HG02623 (cell line): ENCODE data around the gene ABI2.
"Not testable (repeated sequence)": the region's sequence is repeated elsewhere in the genome, so short reads cannot be mapped to it uniquely, and the experiment has no call there.

Experiments
- ATAC-seq: cut with Tn5 transposase; IDR thresholded peaks from one replicate; pipeline ENCODE4 v1.9.1; 2021; ENCODE audit warnings: moderate library complexity; ENCODE audit not compliant: unreplicated experiment

Gene ABI2

DNA sequence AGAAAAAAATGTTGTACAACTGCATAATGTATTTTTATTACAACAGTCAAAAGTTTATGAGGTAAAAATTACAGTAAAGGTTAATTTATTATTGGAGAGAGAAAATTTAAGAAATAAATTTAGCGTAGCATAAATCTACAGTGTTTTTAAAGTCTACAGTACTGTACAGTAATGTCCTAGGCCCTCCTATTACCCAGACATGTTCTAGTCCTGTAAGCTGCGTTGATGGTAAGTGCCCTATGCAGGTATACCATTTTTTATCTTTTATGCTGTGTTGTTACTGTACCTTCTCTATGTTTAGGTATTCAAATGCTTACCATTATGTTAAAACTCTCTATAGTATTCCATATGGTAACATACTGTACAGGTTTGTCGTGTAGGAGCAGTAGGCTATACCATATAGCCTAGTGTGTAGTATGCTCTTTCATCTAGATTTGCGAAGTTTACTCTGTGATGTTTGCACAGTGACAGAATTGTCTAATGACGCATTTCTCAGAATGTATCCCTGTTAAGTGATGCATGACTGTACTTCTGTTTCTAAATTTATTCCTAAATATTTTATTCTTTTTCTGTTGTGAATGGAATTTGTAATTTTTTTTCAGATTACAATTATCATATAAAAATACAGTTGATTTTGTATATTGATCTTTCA is 24.5 kb downstream of the ABI2 start:
- no peak for ATAC-seq

DNA sequence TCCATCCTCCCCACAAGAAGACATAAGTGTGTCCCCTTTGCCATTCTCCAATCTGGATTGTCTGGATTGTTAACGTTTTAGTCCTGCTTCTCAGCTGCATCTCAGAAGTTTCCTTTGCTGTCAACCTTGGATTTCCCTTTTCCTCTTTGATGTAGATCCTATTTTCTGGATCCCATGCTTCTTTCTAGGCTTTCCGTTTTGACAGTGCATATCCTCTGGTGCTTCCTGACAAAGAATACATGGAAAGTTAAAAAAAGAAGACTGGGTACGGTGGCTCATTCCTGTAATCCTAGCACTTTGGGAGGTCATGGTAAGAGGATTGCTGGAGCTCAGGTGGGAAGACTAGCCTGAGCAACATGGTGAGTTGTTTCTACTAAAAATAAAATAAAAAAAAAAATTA is 26.8 kb downstream of the ABI2 start:
- no peak for ATAC-seq

DNA sequence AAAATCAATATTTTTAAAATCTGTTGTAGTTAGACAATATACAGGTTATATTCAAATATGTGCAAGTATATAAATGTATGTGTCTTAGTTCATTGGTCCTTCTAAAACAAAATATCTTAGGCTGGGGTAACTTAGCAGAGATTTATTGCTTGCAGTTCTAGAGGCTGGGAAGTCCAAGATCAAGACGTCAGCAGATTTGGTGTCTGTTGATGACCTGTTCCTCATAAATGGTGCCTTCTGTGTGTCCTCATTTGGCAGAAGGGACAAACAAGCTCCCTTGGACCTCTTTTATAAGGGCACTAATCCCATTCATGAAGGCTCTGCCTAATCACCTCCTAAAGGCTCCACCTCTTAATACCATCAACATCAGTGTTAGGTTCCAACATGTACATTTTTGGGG is 31.3 kb downstream of the ABI2 start:
- ATAC-seq, result no peak

DNA sequence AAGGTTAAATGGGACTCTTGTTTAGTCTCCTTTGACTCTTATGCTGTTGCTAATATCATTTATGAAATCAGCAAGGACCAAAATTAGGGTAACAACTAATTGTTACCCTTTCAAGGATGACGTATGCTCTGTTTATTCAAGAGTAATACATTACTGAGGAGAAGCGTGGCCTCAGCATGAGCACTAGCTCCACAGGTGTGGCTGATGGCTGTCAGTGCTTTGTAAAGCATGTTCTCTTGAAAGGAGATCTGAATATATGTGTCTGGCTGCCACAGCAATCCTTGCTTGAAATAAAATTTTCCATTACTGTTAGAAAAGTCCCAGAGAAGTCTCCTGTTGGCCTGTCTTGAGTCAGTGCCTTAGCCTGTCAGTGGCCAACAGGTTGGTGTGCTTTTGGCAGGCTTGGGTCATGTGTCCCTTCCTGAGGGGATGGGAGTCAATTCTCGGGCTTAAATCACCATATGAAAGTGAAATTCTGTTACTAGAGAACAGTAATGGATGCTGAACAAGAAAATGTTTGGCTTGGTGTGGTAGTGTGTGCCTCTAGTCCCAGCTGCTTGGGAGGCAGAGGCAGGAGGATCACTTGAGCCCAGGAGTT is 32.7 kb downstream of the ABI2 start:
- no peak for ATAC-seq

DNA sequence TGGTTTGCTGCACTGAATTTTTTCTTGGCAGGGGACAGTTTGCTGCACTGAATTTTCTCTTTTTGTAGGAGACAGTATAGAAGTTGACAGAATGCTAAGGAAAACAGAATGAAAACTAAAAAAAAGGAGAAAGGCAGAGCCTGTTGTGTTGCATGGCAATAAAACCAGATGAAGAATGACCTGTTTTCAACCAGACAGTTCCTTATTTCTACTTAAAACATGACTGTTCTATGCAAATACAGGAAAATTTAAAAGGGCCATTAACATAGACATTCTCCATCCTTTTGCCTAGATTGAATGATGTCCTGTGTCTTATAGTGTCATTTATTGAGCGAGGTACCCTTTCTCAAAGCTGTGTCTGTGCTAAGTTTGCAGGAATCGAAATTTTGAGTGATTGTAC is 33.3 kb downstream of the ABI2 start:
- ATAC-seq, result no peak

DNA sequence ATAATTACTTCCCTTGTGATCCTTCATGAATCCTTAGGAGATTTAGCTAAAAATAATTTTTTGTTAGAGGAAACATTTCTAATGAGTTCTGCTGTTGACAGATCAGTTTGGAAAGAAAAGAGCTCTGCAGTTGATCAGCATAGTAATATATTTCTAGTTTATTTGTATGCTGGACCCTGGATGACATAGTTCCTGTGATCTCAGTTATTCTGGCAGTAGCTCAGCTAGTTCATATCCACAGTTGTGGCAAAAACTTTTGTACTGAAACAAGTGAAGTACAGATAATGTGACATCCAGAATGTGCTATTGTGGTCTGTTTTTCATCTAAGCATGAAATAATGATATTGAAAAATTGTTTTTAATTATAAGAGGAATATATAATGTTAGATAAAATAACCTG is 33.7 kb downstream of the ABI2 start:
- ATAC-seq, result no peak

DNA sequence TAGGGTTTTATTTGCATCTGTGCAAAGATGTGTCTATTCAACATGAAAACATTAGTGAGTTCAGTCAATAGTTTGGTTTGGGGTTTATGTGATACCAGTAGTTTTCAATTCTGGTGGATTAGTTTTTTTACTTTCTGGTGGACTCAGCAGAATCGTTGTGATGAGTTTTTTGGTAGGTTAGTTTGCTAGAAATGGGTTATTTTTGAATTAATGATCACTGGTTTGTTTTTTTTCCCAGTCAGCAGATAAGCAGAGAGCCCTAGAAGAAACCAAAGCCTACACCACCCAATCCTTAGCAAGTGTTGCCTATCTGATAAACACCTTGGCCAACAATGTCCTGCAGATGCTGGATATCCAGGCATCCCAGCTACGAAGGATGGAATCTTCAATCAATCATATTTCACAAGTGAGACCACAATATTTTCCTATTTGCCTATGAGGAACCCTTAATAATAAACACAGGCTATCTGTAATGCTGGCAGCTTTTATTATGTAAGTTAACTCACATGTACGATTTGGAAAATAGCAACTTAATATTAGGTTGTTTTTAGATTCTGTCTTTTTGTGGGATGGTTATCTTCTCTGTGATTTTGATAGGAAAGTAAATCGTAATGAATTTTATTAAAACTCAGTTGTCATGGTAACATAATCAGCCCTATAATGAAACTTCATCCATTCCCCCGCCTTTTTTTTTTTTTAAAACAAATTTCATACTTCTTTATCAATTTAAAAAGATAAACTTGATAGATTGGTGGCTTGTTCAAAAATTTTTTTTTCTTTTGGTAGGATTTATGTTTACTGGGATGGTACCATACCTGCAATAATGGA is 38.7 kb downstream of the ABI2 start:
- no peak for ATAC-seq

DNA sequence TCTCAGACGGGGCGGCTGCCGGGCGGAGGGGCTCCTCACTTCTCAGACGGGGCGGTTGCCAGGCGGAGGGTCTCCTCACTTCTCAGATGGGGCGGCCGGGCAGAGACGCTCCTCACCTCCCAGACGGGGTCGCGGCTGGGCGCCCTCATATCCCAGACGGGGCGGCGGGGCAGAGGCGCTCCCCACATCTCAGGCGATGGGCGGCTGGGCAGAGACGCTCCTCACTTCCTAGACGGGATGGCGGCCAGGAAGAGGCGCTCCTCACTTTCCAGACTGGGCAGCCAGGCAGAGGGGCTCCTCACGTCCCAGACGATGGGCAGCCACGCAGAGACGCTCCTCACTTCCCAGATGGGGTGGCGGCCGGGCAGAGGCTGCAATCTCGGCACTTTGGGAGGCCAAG is 44.5 kb downstream of the ABI2 start:
- ATAC-seq, result not testable (repeated sequence)

DNA sequence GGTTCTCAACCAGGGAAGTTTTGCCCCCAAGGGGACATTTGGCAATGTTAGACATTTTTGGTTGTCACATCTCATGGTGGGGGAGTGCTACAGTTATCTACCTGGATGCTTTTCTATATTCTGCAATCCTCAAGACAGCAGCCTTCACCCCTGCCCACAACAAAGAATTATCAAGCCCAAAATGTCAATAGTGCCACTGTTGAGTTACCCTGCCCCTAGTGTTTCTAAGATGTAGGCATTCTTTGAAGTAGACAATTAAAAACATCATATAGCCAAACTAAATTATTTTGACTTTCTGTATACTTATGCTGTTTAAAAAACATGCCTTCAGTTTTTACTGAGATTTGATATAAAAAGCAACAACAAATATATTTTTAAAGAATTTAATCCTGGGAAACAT is 48.0 kb downstream of the ABI2 start:
- ATAC-seq, result no peak

DNA sequence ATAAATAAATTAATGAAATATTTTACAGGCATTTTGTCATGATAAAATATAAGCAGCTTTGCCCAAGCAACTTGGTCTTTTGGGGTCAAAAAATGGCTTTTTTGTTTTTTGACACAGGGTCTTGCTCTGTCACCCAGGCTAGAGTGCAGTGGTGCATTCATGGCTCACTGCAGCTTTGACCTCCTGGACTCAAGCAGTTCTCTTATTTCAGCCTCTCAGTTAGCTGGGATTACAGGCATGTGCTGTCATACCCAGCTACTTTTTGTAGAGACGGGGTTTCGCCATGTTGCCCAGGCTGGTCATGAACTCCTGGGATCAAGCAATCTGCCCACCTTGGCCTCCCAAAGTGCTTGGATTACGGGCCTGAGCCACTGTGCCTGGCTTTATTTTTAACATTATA is 51.0 kb downstream of the ABI2 start:
- no peak for ATAC-seq

DNA sequence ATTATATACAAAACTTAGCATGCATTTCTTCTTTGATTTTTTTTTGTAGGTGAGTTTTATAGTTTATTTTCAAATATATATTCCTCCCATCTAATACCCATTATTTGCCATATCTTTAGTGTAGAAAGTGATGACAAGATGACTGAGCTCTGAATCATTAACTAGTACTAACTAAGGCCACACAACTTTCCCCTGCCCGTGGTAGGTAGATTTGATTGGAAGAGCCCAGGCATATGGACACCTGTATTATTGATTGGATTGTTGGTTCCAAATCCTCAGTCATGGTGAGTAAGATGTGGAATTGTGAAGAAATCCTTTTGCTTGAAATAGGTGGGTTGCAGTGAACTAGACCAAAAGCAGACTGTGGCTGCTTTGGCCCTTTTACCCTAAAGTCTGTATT is 54.8 kb downstream of the ABI2 start:
- ATAC-seq, result no peak

DNA sequence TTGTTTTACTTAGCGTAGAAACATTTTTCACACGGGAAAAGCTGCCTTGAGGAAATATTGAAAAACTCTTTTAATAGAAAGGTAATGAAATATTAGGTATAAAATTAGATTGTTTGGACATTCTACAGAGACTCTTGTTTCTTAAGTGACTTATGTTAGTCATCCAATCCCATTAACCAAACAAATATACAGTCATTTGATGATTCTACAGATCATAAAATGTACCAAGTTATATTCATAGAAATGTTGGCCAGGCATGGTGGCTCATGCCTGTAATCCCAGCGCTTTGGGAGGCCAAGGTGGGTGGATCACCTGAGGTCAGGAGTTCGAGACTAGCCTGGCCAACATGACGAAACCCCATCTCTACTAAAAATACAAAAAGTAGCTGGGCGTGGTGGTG is 60.0 kb downstream of the ABI2 start:
- ATAC-seq, result not testable (repeated sequence)

DNA sequence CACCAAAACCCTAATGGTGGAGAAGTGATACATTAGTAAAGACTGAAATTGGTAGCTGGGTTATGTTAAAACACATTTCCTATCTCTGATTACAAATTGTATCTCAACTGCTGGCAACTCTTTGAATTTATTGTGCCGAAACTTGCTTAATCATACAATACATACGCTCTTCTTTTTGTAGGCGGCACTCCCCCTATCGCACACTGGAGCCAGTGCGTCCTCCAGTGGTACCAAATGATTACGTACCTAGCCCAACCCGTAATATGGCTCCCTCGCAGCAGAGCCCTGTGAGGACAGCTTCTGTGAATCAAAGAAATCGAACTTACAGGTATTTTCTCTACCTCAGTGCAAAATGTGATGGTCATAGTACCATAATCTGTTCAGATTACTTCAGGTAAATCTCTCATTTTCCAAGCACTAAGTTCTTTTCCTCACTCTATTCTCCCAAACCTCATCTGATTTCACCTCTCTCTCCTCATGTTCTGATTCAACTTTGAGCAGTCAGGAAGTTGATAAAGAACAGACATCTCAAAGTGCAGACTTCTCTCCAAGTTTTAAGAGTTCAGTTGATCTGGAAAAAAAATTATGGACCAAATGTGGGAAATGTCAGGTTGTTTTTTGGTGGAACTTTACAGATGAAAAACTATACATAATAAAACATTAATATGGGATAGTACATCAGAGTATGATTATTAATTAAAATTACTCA is 66.5 kb downstream of the ABI2 start:
- ATAC-seq, result no peak

DNA sequence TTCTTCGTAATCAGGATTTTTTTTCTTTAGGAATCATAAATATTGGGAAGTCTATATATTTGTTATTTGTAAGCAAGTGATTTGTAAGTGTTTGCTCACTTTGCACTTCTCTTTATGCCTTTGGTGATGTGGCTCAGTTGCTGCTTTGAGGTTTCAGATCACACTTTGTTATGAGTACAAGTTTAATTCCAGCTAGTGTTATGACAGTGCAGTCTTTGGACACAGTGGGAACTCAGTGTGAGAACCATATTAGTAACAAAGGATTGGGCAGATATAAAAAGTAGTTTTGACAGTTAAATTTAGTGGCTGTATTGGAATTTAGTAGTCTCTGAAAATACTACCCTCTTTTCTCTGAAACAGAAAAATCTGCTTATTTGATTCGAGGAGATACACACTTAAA is 67.7 kb downstream of the ABI2 start:
- no peak for ATAC-seq

DNA sequence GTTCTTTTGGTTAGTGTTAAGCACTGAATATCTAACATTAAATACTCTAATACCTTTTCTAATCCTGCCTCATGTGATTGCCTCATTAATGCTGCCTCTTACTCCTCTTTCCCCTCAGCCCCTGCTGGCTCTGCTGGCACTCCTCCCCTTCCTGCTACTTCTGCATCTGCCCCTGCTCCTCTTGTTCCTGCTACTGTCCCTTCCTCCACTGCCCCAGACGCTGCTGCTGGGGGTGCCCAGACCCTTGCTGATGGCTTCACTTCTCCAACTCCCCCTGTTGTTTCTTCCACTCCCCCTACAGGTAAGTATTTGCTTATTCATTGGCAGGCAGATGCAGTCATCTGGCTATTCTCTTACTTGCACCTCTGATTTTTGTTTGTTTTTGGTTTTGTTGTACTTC is 68.5 kb downstream of the ABI2 start:
- no peak for ATAC-seq

DNA sequence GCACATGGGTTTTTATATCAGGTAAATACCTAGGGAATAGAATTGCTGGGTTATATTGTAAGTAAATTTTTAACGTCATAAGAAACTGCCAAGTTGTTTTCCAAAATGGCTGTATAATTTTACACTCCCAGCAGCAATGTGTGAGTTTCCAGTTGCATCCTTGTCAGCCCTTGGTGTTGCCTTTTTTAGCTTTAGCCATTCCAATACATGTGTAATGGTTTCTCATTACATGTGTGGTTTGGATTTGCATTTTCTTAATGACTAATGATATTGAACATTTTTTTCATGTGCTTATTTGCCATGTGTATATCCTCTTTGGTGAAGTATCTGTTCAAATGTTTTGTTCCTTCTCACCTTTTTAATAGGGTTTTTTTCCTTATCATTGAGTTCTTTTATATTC is 70.8 kb downstream of the ABI2 start:
- no peak for ATAC-seq

DNA sequence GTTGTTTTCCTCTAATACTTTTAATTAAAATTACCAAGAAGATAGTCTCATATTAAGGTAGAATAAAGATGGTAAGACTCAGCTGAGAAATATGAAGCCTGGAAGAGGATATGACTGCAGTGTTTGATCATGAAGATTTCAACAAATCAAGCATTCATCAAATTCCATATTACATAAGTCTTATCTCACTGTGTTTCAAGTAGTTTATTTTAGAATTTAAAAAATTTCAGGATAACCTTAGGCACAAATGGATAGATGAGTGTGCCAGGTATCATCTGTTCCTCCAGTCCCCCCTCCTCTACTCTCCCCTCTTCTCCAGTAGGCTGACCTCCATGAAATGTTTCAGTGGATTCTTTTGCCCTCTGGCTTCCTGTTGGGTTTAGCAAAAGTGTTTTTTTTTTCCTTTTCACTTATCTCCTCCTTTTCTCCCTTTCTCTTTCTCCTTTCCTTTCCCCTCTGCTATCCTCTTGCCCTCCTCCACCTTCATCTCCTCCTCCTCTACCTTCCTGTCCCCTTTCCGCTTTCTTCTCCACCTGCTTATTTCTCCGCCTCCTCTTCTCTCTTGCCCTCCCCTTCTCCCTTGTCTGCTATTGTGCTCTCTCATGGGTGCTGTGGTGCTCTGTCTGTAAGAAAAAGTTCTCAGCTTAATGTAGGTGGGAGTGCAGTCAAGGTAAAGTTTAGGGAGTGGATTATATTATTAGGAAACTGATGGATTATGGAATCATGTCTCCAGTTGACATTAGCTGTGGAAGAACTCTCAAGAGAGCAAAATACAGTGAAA is 72.8 kb downstream of the ABI2 start:
- ATAC-seq, result no peak

DNA sequence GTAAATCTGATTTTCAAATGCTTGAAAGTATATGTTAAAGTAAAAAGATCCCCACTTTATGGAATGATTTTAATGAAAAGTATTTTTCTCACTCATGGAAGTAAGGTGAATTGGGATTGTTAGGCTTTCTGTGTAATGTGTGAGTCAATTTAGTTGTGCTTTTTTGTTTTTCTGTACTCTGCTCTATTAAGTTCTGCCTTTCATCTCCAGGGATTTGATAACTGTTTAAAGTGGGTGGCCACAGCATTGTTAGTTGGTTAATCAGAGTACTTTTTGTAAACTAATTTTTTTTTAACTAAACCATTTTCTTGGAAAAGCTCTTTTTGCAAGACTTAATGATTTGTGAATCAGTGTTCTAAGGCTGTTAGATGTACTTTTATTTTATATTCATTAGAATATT is 76.8 kb downstream of the ABI2 start:
- no peak for ATAC-seq

DNA sequence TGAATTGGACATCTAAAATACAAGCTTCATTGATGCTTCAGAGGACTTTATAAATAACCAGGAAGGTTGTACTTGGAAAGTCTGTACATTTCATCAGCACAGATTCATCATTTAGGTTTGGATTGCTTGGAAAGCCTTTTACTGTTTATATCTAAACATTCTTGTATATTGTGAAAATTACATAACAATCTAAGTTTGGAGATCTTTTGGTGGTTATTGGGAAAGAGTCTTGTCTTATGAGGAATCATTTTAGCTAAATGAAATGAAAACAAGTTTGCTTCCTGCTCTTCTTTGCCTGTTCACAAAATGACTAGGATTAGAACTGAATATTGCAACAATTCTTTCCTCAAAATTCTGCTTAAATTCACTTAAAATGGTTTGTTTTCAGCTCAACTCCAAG is 79.3 kb downstream of the ABI2 start:
- ATAC-seq, result no peak

DNA sequence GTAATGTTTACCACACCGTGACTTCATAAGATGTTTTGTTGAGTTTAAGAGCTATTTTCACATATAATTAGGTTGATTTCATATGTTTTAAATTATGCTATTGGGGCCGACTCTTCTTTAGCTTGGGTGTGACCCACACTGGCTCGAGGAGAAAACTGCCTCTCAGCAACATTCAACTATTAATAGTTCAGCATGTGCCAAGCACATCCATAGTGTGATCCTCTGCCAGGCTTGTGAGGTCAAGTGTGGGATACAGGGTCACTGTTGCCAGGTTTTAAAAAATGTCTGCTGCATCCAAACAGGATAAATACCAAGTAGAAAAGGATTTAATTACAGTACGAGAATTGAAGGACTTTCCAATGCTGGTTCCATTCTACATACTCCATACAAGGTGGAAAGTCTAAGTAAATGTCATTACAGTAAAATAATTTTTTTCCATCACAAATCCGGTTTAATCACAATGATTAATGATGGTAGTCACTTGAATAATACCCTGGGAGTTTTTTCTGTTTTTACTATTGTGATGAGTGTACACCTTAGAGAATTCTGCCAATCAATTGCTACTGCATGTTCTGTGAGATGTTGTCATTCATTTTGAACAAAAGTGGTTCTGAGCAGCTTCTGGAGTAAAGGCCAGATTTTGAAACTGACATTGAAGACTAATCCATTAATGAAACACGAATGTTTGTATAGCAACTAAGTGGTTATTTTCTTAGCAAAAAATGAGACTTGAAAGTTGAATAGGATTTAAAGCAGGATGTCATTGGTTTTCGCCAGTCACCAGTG is 84.5 kb downstream of the ABI2 start:
- ATAC-seq, result no peak
